ENCODE results near the gene POLR2M. TPM values are rescaled to one million over a fixed set of nuclear protein-coding genes. Genes with fewer than 3 reads are reported as not detected.

POLR2M gene
- polyA plus RNA-seq, 1 of the 3 experiments (the other 2 are of a cell fraction): 160 TPM

DNA sequence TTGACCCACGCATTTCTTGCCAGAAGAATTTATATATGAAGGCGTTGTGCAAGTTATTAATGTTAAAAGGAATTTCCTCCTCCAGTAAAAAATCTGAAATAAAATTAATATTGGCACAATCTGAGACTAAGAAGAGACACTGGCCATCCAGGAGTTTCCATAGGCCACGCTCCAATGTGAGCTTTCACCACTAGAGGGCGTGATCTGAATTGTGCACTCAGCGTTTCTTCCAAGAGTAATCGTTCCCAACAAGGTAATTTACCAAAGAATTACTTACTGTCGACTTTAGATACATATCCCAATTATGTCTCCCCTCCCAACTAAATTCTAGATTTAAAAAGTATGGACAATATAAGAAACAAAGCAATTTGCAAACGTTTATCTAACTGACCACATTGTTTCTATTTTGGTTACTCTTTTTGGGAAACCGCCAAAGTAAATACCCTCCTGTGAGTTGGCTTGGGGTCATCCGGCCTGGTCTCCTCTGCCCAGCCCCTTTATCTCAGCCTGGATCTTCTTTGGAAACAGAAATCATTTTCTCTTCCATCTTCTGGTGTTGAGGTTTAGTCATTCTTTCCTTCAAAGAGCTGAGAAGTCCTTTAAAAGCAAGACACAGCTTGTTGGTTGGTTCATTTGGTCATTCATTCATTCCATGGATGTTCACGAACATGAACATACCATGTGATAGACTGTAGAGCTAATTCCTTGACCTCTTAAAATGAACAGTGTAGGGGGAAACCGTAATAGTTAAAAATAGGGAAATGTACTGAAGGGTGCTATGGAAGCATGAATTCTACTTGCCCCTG is 26.2 kb downstream of the POLR2M start (continued):
- TF ChIP-seq, protein P1, sequence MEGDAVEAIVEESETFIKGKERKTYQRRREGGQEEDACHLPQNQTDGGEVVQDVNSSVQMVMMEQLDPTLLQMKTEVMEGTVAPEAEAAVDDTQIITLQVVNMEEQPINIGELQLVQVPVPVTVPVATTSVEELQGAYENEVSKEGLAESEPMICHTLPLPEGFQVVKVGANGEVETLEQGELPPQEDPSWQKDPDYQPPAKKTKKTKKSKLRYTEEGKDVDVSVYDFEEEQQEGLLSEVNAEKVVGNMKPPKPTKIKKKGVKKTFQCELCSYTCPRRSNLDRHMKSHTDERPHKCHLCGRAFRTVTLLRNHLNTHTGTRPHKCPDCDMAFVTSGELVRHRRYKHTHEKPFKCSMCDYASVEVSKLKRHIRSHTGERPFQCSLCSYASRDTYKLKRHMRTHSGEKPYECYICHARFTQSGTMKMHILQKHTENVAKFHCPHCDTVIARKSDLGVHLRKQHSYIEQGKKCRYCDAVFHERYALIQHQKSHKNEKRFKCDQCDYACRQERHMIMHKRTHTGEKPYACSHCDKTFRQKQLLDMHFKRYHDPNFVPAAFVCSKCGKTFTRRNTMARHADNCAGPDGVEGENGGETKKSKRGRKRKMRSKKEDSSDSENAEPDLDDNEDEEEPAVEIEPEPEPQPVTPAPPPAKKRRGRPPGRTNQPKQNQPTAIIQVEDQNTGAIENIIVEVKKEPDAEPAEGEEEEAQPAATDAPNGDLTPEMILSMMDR (IDR thresholded peaks at IDR 0.05): peak; percentile 98
- TF ChIP-seq RXRA (IDR thresholded peaks at IDR 0.05; ENCODE audit: borderline replicate concordance, low read depth): no peak
- no peak for TF ChIP-seq CHD2 (IDR thresholded peaks at IDR 0.05; ENCODE audit: low read length, partially characterized antibody)
- TF ChIP-seq MXI1 (IDR thresholded peaks at IDR 0.05; ENCODE audit: low read depth, low read length): no peak
- TF ChIP-seq GABPA (IDR thresholded peaks at IDR 0.05; ENCODE audit: low read depth): no peak
- no peak for TF ChIP-seq FOXJ3 (CRISPR knock-in tag; IDR thresholded peaks at IDR 0.05)
- peak; percentile 77 for TF ChIP-seq MEF2A (IDR thresholded peaks at IDR 0.05; ENCODE audit: borderline replicate concordance, low read depth)
- TF ChIP-seq SIN3A (IDR thresholded peaks at IDR 0.05; ENCODE audit: borderline replicate concordance, low read depth, low read length): no peak
- no peak for TF ChIP-seq NRF1 (IDR thresholded peaks at IDR 0.05; ENCODE audit: low read depth, low read length)
- no peak for TF ChIP-seq YY1 (IDR thresholded peaks at IDR 0.05; ENCODE audit: low read depth)
- TF ChIP-seq, protein P2, sequence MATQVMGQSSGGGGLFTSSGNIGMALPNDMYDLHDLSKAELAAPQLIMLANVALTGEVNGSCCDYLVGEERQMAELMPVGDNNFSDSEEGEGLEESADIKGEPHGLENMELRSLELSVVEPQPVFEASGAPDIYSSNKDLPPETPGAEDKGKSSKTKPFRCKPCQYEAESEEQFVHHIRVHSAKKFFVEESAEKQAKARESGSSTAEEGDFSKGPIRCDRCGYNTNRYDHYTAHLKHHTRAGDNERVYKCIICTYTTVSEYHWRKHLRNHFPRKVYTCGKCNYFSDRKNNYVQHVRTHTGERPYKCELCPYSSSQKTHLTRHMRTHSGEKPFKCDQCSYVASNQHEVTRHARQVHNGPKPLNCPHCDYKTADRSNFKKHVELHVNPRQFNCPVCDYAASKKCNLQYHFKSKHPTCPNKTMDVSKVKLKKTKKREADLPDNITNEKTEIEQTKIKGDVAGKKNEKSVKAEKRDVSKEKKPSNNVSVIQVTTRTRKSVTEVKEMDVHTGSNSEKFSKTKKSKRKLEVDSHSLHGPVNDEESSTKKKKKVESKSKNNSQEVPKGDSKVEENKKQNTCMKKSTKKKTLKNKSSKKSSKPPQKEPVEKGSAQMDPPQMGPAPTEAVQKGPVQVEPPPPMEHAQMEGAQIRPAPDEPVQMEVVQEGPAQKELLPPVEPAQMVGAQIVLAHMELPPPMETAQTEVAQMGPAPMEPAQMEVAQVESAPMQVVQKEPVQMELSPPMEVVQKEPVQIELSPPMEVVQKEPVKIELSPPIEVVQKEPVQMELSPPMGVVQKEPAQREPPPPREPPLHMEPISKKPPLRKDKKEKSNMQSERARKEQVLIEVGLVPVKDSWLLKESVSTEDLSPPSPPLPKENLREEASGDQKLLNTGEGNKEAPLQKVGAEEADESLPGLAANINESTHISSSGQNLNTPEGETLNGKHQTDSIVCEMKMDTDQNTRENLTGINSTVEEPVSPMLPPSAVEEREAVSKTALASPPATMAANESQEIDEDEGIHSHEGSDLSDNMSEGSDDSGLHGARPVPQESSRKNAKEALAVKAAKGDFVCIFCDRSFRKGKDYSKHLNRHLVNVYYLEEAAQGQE (IDR thresholded peaks at IDR 0.05; ENCODE audit: low read depth, low read length): no peak
- TF ChIP-seq, protein P3, sequence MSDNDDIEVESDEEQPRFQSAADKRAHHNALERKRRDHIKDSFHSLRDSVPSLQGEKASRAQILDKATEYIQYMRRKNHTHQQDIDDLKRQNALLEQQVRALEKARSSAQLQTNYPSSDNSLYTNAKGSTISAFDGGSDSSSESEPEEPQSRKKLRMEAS (IDR thresholded peaks at IDR 0.05; ENCODE audit: low read depth): 0 out of 2 replicates have a peak, but pooled peaks have one; percentile 33
- TF ChIP-seq GATA2 (CRISPR knock-in tag; IDR thresholded peaks at IDR 0.05): no peak
- no peak for TF ChIP-seq RFX5 (IDR thresholded peaks at IDR 0.05; ENCODE audit: low read length)
- TF ChIP-seq FOSL2 (IDR thresholded peaks at IDR 0.05; ENCODE audit: borderline replicate concordance, low read depth): no peak
- no peak for TF ChIP-seq ELF1 (IDR thresholded peaks at IDR 0.05)
- no peak for TF ChIP-seq TEAD4 (IDR thresholded peaks at IDR 0.05; ENCODE audit: borderline replicate concordance, insufficient read depth)
- TF ChIP-seq RAD21 (IDR thresholded peaks at IDR 0.05; ENCODE audit: low read length): peak; percentile 56
- TF ChIP-seq EZH2phosphoT487 (IDR thresholded peaks at IDR 0.05; ENCODE audit: borderline replicate concordance, low read depth): no peak
- TF ChIP-seq, protein P4, sequence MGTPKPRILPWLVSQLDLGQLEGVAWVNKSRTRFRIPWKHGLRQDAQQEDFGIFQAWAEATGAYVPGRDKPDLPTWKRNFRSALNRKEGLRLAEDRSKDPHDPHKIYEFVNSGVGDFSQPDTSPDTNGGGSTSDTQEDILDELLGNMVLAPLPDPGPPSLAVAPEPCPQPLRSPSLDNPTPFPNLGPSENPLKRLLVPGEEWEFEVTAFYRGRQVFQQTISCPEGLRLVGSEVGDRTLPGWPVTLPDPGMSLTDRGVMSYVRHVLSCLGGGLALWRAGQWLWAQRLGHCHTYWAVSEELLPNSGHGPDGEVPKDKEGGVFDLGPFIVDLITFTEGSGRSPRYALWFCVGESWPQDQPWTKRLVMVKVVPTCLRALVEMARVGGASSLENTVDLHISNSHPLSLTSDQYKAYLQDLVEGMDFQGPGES (IDR thresholded peaks at IDR 0.05; ENCODE audit: low read depth, low read length): no peak
- TF ChIP-seq TCF12 (IDR thresholded peaks at IDR 0.05): peak; percentile 65
- TF ChIP-seq SMC3 (IDR thresholded peaks at IDR 0.05; ENCODE audit: low read depth, low read length): peak; percentile 44
- TF ChIP-seq, protein P5, sequence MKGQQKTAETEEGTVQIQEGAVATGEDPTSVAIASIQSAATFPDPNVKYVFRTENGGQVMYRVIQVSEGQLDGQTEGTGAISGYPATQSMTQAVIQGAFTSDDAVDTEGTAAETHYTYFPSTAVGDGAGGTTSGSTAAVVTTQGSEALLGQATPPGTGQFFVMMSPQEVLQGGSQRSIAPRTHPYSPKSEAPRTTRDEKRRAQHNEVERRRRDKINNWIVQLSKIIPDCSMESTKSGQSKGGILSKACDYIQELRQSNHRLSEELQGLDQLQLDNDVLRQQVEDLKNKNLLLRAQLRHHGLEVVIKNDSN (IDR thresholded peaks at IDR 0.05; ENCODE audit: borderline replicate concordance, low read depth): no peak
- TF ChIP-seq POLR2AphosphoS5 (IDR thresholded peaks at IDR 0.05; ENCODE audit: low read depth, low read length): no peak

All from SK-N-SH (cell line).